K562 (cell line): ENCODE results near the gene ATF5. TPM values are rescaled to one million over a fixed set of nuclear protein-coding genes. Genes with fewer than 3 reads are reported as not detected.

ENCODE experiments used
- BRF2 ChIP-seq: IDR thresholded peaks from 3 replicates; pipeline ENCODE4 v1.6.1; 2011; ENCODE audit warnings: borderline replicate concordance, mild to moderate bottlenecking; ENCODE audit not compliant: insufficient read length, insufficient read depth
- CEBPG ChIP-seq, 3 experiments: fragments of 200-800 bp in 1 of 3; sonication (Bioruptor generic) in 1 of 3; sonication (generic) in 1 of 3; formaldehyde crosslinking in 1 of 3; IDR thresholded peaks in 2 of 3; conservative IDR thresholded peaks in 1 of 3; 2 replicates each; pipeline versions ENCODE4 v1.6.1 to v1.8.0; 2016 to 2022; ENCODE audit warnings: missing compliant biosample characterization in 2 of 3, missing genetic modification characterization in 2 of 3, mild to moderate bottlenecking in 1 of 3, missing genetic modification reagents in 1 of 3
- CTCF ChIP-seq, 3 experiments: IDR thresholded peaks in 2 of 3; conservative IDR thresholded peaks in 1 of 3; 2 replicates each; pipeline ENCODE4 v1.5.1; 2011 to 2012; ENCODE audit warnings: low read length in 3 of 3, mild to moderate bottlenecking in 3 of 3, control low read depth in 2 of 3, improper control_type of control experiment in 1 of 3, inconsistent platforms in 1 of 3, low read depth in 1 of 3, mixed read lengths in 1 of 3, moderate library complexity in 1 of 3; ENCODE audit not compliant: insufficient read depth in 2 of 3
- HEY1 ChIP-seq: fragments of 250-450 bp; sonication (Bioruptor Pico); IDR thresholded peaks from 2 replicates; pipeline ENCODE4 v1.5.0; 2020; ENCODE audit warnings: mild to moderate bottlenecking, moderate library complexity, borderline replicate concordance
- MED1 ChIP-seq: sonication (generic); formaldehyde crosslinking; IDR thresholded peaks from 2 replicates; pipeline ENCODE4 v1.8.1; 2023; ENCODE audit warnings: missing genetic modification reagents, borderline replicate concordance
- NBN ChIP-seq: fragments of 450-650 bp; IDR thresholded peaks from 2 replicates; pipeline ENCODE4 v1.6.1; 2016; ENCODE audit warnings: low read depth, mild to moderate bottlenecking
- NFE2L1 ChIP-seq: fragments of 450-650 bp; IDR thresholded peaks from 2 replicates; pipeline ENCODE4 v1.6.1; 2016; ENCODE audit warnings: missing genetic modification characterization, low read depth, mild to moderate bottlenecking, missing compliant biosample characterization, moderate library complexity, borderline replicate concordance
- NFXL1 ChIP-seq: fragments of 450-650 bp; formaldehyde crosslinking; IDR thresholded peaks from 2 replicates; pipeline ENCODE4 v1.4.0; 2021; ENCODE audit warnings: mild to moderate bottlenecking
- PCBP1 ChIP-seq: fragments of 200-400 bp; formaldehyde crosslinking; IDR thresholded peaks from 2 replicates; pipeline ENCODE4 v1.6.1; 2018; ENCODE audit warnings: mild to moderate bottlenecking, low read depth, low read length; ENCODE audit not compliant: poor library complexity, severe bottlenecking
- PHF20 ChIP-seq: fragments of 450-650 bp; IDR thresholded peaks from 2 replicates; pipeline ENCODE4 v1.6.1; 2018; ENCODE audit not compliant: partially characterized antibody
- SMAD3 ChIP-seq: fragments of 450-650 bp; formaldehyde crosslinking; conservative IDR thresholded peaks from 2 replicates; pipeline ENCODE4 v1.4.0; 2020; ENCODE audit warnings: mild to moderate bottlenecking
- TAF1 ChIP-seq: IDR thresholded peaks from 2 replicates; pipeline ENCODE4 v1.6.1; 2011; ENCODE audit warnings: mild to moderate bottlenecking, low read length, moderate library complexity; ENCODE audit not compliant: insufficient read depth, control insufficient read depth, severe bottlenecking; ENCODE audit errors: extremely low read depth
- ZNF668 ChIP-seq: fragments of 250-450 bp; sonication (Bioruptor Pico); IDR thresholded peaks from 2 replicates; pipeline ENCODE4 v1.8.0; 2022; ENCODE audit warnings: mild to moderate bottlenecking, inconsistent platforms
- polyA plus RNA-seq, 8 experiments: library from polyadenylated mRNA; depleted of rRNA in 4 of 8; stranded (reverse) in 5 of 8; unstranded in 3 of 8; fragments of >200 nt; fragmentation: Nextera tagmentation in 2 of 8; fragmentation: Illumina TruSeq in 1 of 8; extraction: Ambion mirVana in 2 of 8; extraction: Trizol in 1 of 8; gene quantifications; 2 replicates each; pipeline versions ENCODE4 v1.2.1 to v1.2.3, GENCODE V29; 2011 to 2014; ENCODE audit warnings: inconsistent platforms in 1 of 8, missing spikeins in 1 of 8
- total RNA-seq, 7 experiments: library from RNA; depleted of rRNA in 6 of 7; stranded (reverse); fragments of >200 nt in 6 of 7; fragmentation: Illumina TruSeq in 2 of 7; extraction: Trizol in 2 of 7; gene quantifications; 2 replicates each; pipeline versions ENCODE4 v1.2.1 to v1.2.3, GENCODE V29; 2011 to 2021; ENCODE audit warnings: low replicate concordance in 1 of 7

The ATF5 gene
- total and polyA plus RNA-seq, 9 of the 15 experiments (the other 6 are each of a cell fraction or from before 2014, with no cell fraction given), result 3.0 to 57.6 (median 11.1) TPM

- TF ChIP-seq PHF20 (no peak), CEBPG (CRISPR knock-in tag; IDR thresholded peaks at IDR 0.05) (peak; percentile 42; the same call in 1 of the 2 replicates), CEBPG (tag; conservative IDR thresholded peaks at IDR 0.05 in 1 of 2, IDR thresholded peaks at IDR 0.05 in 1 of 2) (no peak), NBN (peak; percentile 84), HEY1 (CRISPR knock-in tag) (no peak), BRF2 (no peak), SMAD3 (CRISPR knock-in tag) (no peak), PCBP1 (peak; percentile 86), TAF1 (peak; percentile 54), NFXL1 (no peak), CTCF (IDR thresholded peaks at IDR 0.05 in 2 of 3, conservative IDR thresholded peaks at IDR 0.05 in 1 of 3; ENCODE audit: insufficient read depth in 2 of 3, low read depth in 1 of 3, low read length in 3 of 3) (no peak), ZNF668 (CRISPR knock-in tag) (no peak; the same call in 1 of the 2 replicates), NFE2L1 (tag) (no peak), MED1 (CRISPR knock-in tag) (no peak)
Observed at GRCh38 chr19:49929121-49929610, at the start of gene ATF5, which contains the start of gene NUP62 (continued).
